NCI-H1694 treated with DMSO at 0.1 percent for 48 hours (cell line): ENCODE measurements around the gene HLA-DQB1.

Source experiments
- DNase-seq: peaks from one replicate; lab custom pipeline; 2025; lab: John Stamatoyannopoulos, UW

The HLA-DQB1 gene

GRCh38 chr6:32625137-32625536 is 41.3 kb downstream of the HLA-DQB1 start:
- DNase-seq = no peak

GRCh38 chr6:32624565-32624964 is 41.9 kb downstream of the HLA-DQB1 start:
- DNase-seq = no peak

- no peak for DNase-seq
Measured at GRCh38 chr6:32623693-32624092, 42.8 kb downstream of the HLA-DQB1 start.

- DNase-seq = no peak
Measured at GRCh38 chr6:32622545-32623401, 43.7 kb downstream of the HLA-DQB1 start.

GRCh38 chr6:32621372-32621771 is 45.1 kb downstream of the HLA-DQB1 start:
- no peak for DNase-seq

GRCh38 chr6:32617751-32618150 is 48.7 kb downstream of the HLA-DQB1 start:
- no peak for DNase-seq

GRCh38 chr6:32615885-32616532 is 50.4 kb downstream of the HLA-DQB1 start:
- DNase-seq = no peak

GRCh38 chr6:32614366-32615081 is 51.9 kb downstream of the HLA-DQB1 start:
- no peak for DNase-seq

- no peak for DNase-seq
Measured at GRCh38 chr6:32613475-32613874, 53.0 kb downstream of the HLA-DQB1 start.

- no peak for DNase-seq
Measured at GRCh38 chr6:32610682-32611296, 55.7 kb downstream of the HLA-DQB1 start.

- DNase-seq = no peak
Measured at GRCh38 chr6:32609731-32610640, 56.5 kb downstream of the HLA-DQB1 start.
